ENCODE results near the gene CAV3.

Gene CAV3

GRCh38 chr3:8769088-8769822 lies 35.7 kb downstream of the CAV3 start, which contains the start of gene OXTR:
Gene OXTR, minus strand, starts transcription at chr3:8769613. Its CDS starts 1,426 bp downstream, at chr3:8768187.
- H3K9ac ChIP-seq (ENCODE audit: low read depth in 1 of 2, low read length in 2 of 2) = no peak within 1 kb of the TSS
- H3K27ac ChIP-seq (ENCODE audit: low read depth in 2 of 2, low read length in 2 of 2) = no peak within 1 kb of the TSS
- H3K27me3 ChIP-seq (ENCODE audit: control insufficient read depth in 2 of 2, insufficient read depth in 2 of 2, low read length in 2 of 2) = peaks cover 30 to 32% of the 10 kb centered on the region in 2 donors
- H3K9me3 ChIP-seq (ENCODE audit: control insufficient read depth in 2 of 2, low read length in 2 of 2) = no peaks in the 10 kb centered on the region
- H3K36me3 ChIP-seq (ENCODE audit: control insufficient read depth in 2 of 2, insufficient read depth in 2 of 2, low read length in 2 of 2) = no peaks in the 10 kb centered on the region
- peak within 1 kb of the TSS; percentile 46 to 48 for H3K4me3 ChIP-seq (ENCODE audit: low read length in 2 of 2)
- H3K4me1 ChIP-seq (ENCODE audit: control insufficient read depth in 2 of 2, insufficient read depth in 2 of 2, low read length in 2 of 2) = peaks cover 8% of the 10 kb centered on the region in 2 donors

DNA sequence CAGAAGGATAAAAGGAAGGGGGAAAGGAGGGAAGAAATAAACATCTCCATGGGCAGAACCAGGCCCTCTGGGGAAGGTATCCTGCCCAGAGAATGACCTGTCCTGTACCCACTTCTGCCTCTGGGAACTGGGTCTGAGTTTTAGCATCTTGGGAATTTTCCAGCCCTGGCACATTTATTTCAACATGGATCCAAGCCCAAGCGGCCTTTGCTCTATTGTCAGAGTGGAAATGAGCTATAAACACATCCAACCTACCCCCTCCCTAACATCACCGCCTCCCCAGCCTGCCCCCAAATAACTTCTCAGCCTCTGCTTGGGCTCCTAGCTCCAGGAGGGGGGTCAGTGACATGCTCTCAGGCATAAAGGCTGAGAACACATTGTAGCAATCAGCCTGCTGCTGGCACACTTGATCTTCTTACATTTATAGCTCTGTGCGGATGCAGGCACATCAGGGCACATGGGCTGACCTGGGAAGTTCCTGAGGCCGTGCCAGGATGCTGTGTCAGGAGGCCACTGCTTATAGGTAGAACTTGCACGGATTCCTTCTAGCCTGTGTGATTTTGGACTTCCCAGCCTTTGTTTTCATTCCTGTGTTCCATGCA lies 40.4 kb downstream of the CAV3 start:
- H3K9me3 ChIP-seq (ENCODE audit: control insufficient read depth in 2 of 2, low read length in 2 of 2) = no peaks in the 10 kb centered on the region
- peaks cover 3% of the 10 kb centered on the region in 2 donors for H3K4me1 ChIP-seq (ENCODE audit: control insufficient read depth in 2 of 2, insufficient read depth in 2 of 2, low read length in 2 of 2)
- H3K27me3 ChIP-seq (ENCODE audit: control insufficient read depth in 2 of 2, insufficient read depth in 2 of 2, low read length in 2 of 2) = peaks cover 8 to 12% of the 10 kb centered on the region in 2 donors
- H3K4me3 ChIP-seq (ENCODE audit: low read length in 2 of 2) = no peak overlapping the region
- no peak overlapping the region for H3K9ac ChIP-seq (ENCODE audit: low read depth in 1 of 2, low read length in 2 of 2)
- no peak overlapping the region for H3K27ac ChIP-seq (ENCODE audit: low read depth in 2 of 2, low read length in 2 of 2)
- no peaks in the 10 kb centered on the region for H3K36me3 ChIP-seq (ENCODE audit: control insufficient read depth in 2 of 2, insufficient read depth in 2 of 2, low read length in 2 of 2)

GRCh38 chr3:8775181-8775580 lies 41.6 kb downstream of the CAV3 start:
- no peak overlapping the region for H3K9ac ChIP-seq (ENCODE audit: low read depth in 1 of 2, low read length in 2 of 2)
- no peaks in the 10 kb centered on the region for H3K9me3 ChIP-seq (ENCODE audit: control insufficient read depth in 2 of 2, low read length in 2 of 2)
- H3K36me3 ChIP-seq (ENCODE audit: control insufficient read depth in 2 of 2, insufficient read depth in 2 of 2, low read length in 2 of 2) = no peaks in the 10 kb centered on the region
- no peaks in the 10 kb centered on the region for H3K4me1 ChIP-seq (ENCODE audit: control insufficient read depth in 2 of 2, insufficient read depth in 2 of 2, low read length in 2 of 2)
- H3K27ac ChIP-seq (ENCODE audit: low read depth in 2 of 2, low read length in 2 of 2) = no peak overlapping the region
- H3K4me3 ChIP-seq (ENCODE audit: low read length in 2 of 2) = no peak overlapping the region
- peaks cover 1 to 6% of the 10 kb centered on the region in 2 donors for H3K27me3 ChIP-seq (ENCODE audit: control insufficient read depth in 2 of 2, insufficient read depth in 2 of 2, low read length in 2 of 2)

DNA sequence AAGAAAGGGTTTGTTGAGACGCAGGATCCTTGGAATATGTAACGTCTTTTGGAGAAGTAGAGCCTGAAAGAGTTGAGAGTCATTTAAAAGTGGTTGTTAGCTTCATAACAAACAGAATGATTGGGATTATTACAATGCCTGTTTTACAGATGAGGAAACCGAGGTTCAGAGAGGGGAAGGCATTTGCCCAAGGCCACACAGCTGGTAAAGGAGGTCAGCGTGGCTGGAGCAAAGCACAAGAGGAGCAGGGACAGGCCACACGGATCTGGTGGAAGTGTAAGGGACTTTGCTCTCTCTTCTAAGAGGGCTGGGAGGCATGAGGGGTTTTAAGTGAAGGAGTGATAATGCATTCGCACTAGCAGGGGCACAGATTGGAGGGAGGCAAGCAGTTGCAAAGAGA lies 42.0 kb downstream of the CAV3 start:
- peaks cover 0 to 2% of the 10 kb centered on the region in 2 donors for H3K27me3 ChIP-seq (ENCODE audit: control insufficient read depth in 2 of 2, insufficient read depth in 2 of 2, low read length in 2 of 2)
- no peaks in the 10 kb centered on the region for H3K36me3 ChIP-seq (ENCODE audit: control insufficient read depth in 2 of 2, insufficient read depth in 2 of 2, low read length in 2 of 2)
- H3K9me3 ChIP-seq (ENCODE audit: control insufficient read depth in 2 of 2, low read length in 2 of 2) = no peaks in the 10 kb centered on the region
- no peak overlapping the region for H3K27ac ChIP-seq (ENCODE audit: low read depth in 2 of 2, low read length in 2 of 2)
- no peak overlapping the region for H3K4me3 ChIP-seq (ENCODE audit: low read length in 2 of 2)
- H3K4me1 ChIP-seq (ENCODE audit: control insufficient read depth in 2 of 2, insufficient read depth in 2 of 2, low read length in 2 of 2) = no peaks in the 10 kb centered on the region
- H3K9ac ChIP-seq (ENCODE audit: low read depth in 1 of 2, low read length in 2 of 2) = no peak overlapping the region

- Histone ChIP-seq H3K27me3 (ENCODE audit: control insufficient read depth in 2 of 2, insufficient read depth in 2 of 2, low read length in 2 of 2) (no peaks in the 10 kb centered on the region), H3K9ac (ENCODE audit: low read depth in 1 of 2, low read length in 2 of 2) (no peak overlapping the region), H3K36me3 (ENCODE audit: control insufficient read depth in 2 of 2, insufficient read depth in 2 of 2, low read length in 2 of 2) (no peaks in the 10 kb centered on the region), H3K4me3 (ENCODE audit: low read length in 2 of 2) (no peak overlapping the region), H3K4me1 (ENCODE audit: control insufficient read depth in 2 of 2, insufficient read depth in 2 of 2, low read length in 2 of 2) (no peaks in the 10 kb centered on the region), H3K27ac (ENCODE audit: low read depth in 2 of 2, low read length in 2 of 2) (no peak overlapping the region), H3K9me3 (ENCODE audit: control insufficient read depth in 2 of 2, low read length in 2 of 2) (no peaks in the 10 kb centered on the region)
Measured at GRCh38 chr3:8776406-8776805, 42.8 kb downstream of the CAV3 start.

DNA sequence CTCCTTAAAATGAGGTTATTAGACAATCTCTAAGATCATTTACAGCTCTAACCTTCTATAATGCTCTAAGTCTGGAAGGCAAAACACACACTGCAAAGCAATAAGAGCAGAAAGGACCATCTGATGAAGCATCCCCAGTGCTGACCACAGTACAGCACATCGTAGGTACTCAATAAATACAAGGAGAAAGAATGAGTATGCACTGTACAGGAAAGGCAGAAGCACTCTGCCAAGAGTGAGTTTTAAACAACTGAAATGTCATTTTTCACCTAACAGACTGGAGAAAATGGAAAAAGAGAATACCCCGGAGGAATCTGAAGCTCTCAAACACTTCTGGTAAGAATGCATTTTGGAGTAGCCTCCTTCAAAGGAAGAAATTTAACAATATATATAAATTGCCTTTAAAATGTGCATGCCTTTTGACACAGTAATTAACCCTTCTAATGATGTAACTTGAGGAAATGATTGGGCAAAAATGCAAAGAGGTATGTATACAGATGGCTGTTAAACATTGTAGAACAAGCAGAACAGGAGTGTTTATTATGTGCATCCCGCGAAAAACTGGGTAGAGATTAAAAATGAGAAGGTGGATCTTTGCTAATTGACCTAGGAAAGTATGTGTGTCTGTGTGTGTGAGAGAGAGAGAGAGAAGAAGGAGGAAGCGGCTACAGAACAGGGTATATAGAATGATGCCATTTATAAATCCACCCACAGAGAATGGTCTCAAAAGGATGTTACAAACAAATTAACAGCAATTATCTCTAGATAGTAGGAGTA lies 43.8 kb downstream of the CAV3 start:
- Histone ChIP-seq H3K4me3 (ENCODE audit: low read length in 2 of 2) (no peak overlapping the region), H3K27ac (ENCODE audit: low read depth in 2 of 2, low read length in 2 of 2) (no peak overlapping the region), H3K9me3 (ENCODE audit: control insufficient read depth in 2 of 2, low read length in 2 of 2) (no peaks in the 10 kb centered on the region), H3K9ac (ENCODE audit: low read depth in 1 of 2, low read length in 2 of 2) (no peak overlapping the region), H3K36me3 (ENCODE audit: control insufficient read depth in 2 of 2, insufficient read depth in 2 of 2, low read length in 2 of 2) (no peaks in the 10 kb centered on the region), H3K4me1 (ENCODE audit: control insufficient read depth in 2 of 2, insufficient read depth in 2 of 2, low read length in 2 of 2) (no peaks in the 10 kb centered on the region), H3K27me3 (ENCODE audit: control insufficient read depth in 2 of 2, insufficient read depth in 2 of 2, low read length in 2 of 2) (no peaks in the 10 kb centered on the region)

- Histone ChIP-seq H3K9ac (ENCODE audit: low read depth in 1 of 2, low read length in 2 of 2) (no peak overlapping the region), H3K27me3 (ENCODE audit: control insufficient read depth in 2 of 2, insufficient read depth in 2 of 2, low read length in 2 of 2) (no peaks in the 10 kb centered on the region), H3K4me1 (ENCODE audit: control insufficient read depth in 2 of 2, insufficient read depth in 2 of 2, low read length in 2 of 2) (no peaks in the 10 kb centered on the region), H3K4me3 (ENCODE audit: low read length in 2 of 2) (no peak overlapping the region), H3K36me3 (ENCODE audit: control insufficient read depth in 2 of 2, insufficient read depth in 2 of 2, low read length in 2 of 2) (no peaks in the 10 kb centered on the region), H3K9me3 (ENCODE audit: control insufficient read depth in 2 of 2, low read length in 2 of 2) (no peaks in the 10 kb centered on the region), H3K27ac (ENCODE audit: low read depth in 2 of 2, low read length in 2 of 2) (no peak overlapping the region)
Measured at GRCh38 chr3:8777978-8778267, 44.3 kb downstream of the CAV3 start.

- no peak overlapping the region for H3K9ac ChIP-seq (ENCODE audit: low read depth in 1 of 2, low read length in 2 of 2)
- no peaks in the 10 kb centered on the region for H3K4me1 ChIP-seq (ENCODE audit: control insufficient read depth in 2 of 2, insufficient read depth in 2 of 2, low read length in 2 of 2)
- no peaks in the 10 kb centered on the region for H3K27me3 ChIP-seq (ENCODE audit: control insufficient read depth in 2 of 2, insufficient read depth in 2 of 2, low read length in 2 of 2)
- H3K36me3 ChIP-seq (ENCODE audit: control insufficient read depth in 2 of 2, insufficient read depth in 2 of 2, low read length in 2 of 2) = no peaks in the 10 kb centered on the region
- H3K9me3 ChIP-seq (ENCODE audit: control insufficient read depth in 2 of 2, low read length in 2 of 2) = no peaks in the 10 kb centered on the region
- no peak overlapping the region for H3K27ac ChIP-seq (ENCODE audit: low read depth in 2 of 2, low read length in 2 of 2)
- no peak overlapping the region for H3K4me3 ChIP-seq (ENCODE audit: low read length in 2 of 2)
Measured at GRCh38 chr3:8778475-8778874, 44.9 kb downstream of the CAV3 start.

- no peaks in the 10 kb centered on the region for H3K4me1 ChIP-seq (ENCODE audit: control insufficient read depth in 2 of 2, insufficient read depth in 2 of 2, low read length in 2 of 2)
- no peaks in the 10 kb centered on the region for H3K36me3 ChIP-seq (ENCODE audit: control insufficient read depth in 2 of 2, insufficient read depth in 2 of 2, low read length in 2 of 2)
- no peak overlapping the region for H3K9ac ChIP-seq (ENCODE audit: low read depth in 1 of 2, low read length in 2 of 2)
- H3K4me3 ChIP-seq (ENCODE audit: low read length in 2 of 2) = no peak overlapping the region
- H3K27ac ChIP-seq (ENCODE audit: low read depth in 2 of 2, low read length in 2 of 2) = no peak overlapping the region
- no peaks in the 10 kb centered on the region for H3K27me3 ChIP-seq (ENCODE audit: control insufficient read depth in 2 of 2, insufficient read depth in 2 of 2, low read length in 2 of 2)
- no peaks in the 10 kb centered on the region for H3K9me3 ChIP-seq (ENCODE audit: control insufficient read depth in 2 of 2, low read length in 2 of 2)
Measured at GRCh38 chr3:8780279-8780678, 46.7 kb downstream of the CAV3 start.

GRCh38 chr3:8784676-8785435 lies 51.3 kb downstream of the CAV3 start:
- Histone ChIP-seq H3K27ac (ENCODE audit: low read depth in 2 of 2, low read length in 2 of 2) (no peak overlapping the region), H3K36me3 (ENCODE audit: control insufficient read depth in 2 of 2, insufficient read depth in 2 of 2, low read length in 2 of 2) (no peaks in the 10 kb centered on the region), H3K27me3 (ENCODE audit: control insufficient read depth in 2 of 2, insufficient read depth in 2 of 2, low read length in 2 of 2) (no peaks in the 10 kb centered on the region), H3K4me3 (ENCODE audit: low read length in 2 of 2) (no peak overlapping the region), H3K4me1 (ENCODE audit: control insufficient read depth in 2 of 2, insufficient read depth in 2 of 2, low read length in 2 of 2) (no peaks in the 10 kb centered on the region), H3K9me3 (ENCODE audit: control insufficient read depth in 2 of 2, low read length in 2 of 2) (no peaks in the 10 kb centered on the region), H3K9ac (ENCODE audit: low read depth in 1 of 2, low read length in 2 of 2) (no peak overlapping the region)

Measured in mucosa of rectum (tissue), 2 donors.